Pancreas (tissue), 10 donors: Measurements from ENCODE around the gene SHTN1. TPM values are rescaled to one million over a fixed set of nuclear protein-coding genes. Genes with fewer than 3 reads are reported as not detected.

Experiments
- ATAC-seq, 4 donors: fragments of 200-7000 bp; cut with Tn5 transposase; one replicate each; pipeline versions ENCODE4 v1.8.0 to v1.9.1; 2020; ENCODE audit warnings: mild to moderate bottlenecking in 4 of 4, moderate library complexity in 4 of 4
- DNase-seq, 6 donors: peaks; one replicate each; pipeline ENCODE4 v3.0.0-alpha.2; 2020
- FAIRE-seq: peaks from 2 replicates; lab custom pipeline; 2012; peaks lifted over from hg19 to GRCh38; lab: Jason Lieb, UNC
- H3K27ac ChIP-seq, 4 donors: fragments of 200-600 bp; sonication (generic); 1 replicate in 3 of 4; 2 replicates in 1 of 4; pipeline versions ENCODE4 v1.5.0 to v1.8.0; 2020
- H3K27me3 ChIP-seq, 4 donors: fragments of 200-600 bp; one replicate each; pipeline ENCODE4 v1.8.0; 2021
- H3K36me3 ChIP-seq, 3 donors: fragments of 200-600 bp; sonication (generic) in 1 of 3; one replicate each; pipeline versions ENCODE4 v1.5.0 to v1.8.0; 2020 to 2021
- H3K4me1 ChIP-seq, 3 donors: fragments of 200-600 bp; one replicate each; pipeline ENCODE4 v1.8.0; 2021
- H3K4me3 ChIP-seq, 4 donors: fragments of 200-600 bp; sonication (generic) in 2 of 4; one replicate each; pipeline versions ENCODE4 v1.5.0 to v1.8.0; 2020 to 2021
- H3K9me3 ChIP-seq, 4 donors: fragments of 200-600 bp; one replicate each; pipeline ENCODE4 v1.8.0; 2021
- WGBS, 2 donors: extraction: QIAGEN DNeasy Blood & Tissue Kit; methylation state at CpG; one replicate each; pipeline ENCODE4 v1.1.7; 2013; 5-methylcytosine and 5-hydroxymethylcytosine counted together
- intact Hi-C, 3 donors: fragments of 100-400 bp; cut with DNase I; formaldehyde crosslinking; loops; one replicate each; pipeline versions ENCODE4 v1.11.1 to v1.14.2; 2022
- polyA plus RNA-seq, 2 donors: library from polyadenylated mRNA; stranded (reverse); fragments of 200-250 nt; gene quantifications; one replicate each; pipeline ENCODE4 v1.2.3, GENCODE V29; 2013
- total RNA-seq, 6 donors: library from RNA; stranded (reverse); fragmentation: NEBNext Ultra II Directional in 4 of 6; extraction: Animal tissue kit (Norgen Biotek cat#: 25700) in 4 of 6; gene quantifications; one replicate each; pipeline versions ENCODE4 v1.2.1 to v1.2.4, GENCODE V29; 2021 to 2023
- TF ChIP-seq, protein P1 (sequence below), 4 donors: fragments of 200-600 bp; sonication (generic) in 3 of 4; IDR thresholded peaks; one replicate each; pipeline versions ENCODE4 v1.5.0 to v1.8.0; 2021; ENCODE audit warnings: antibody characterized with exemption in 4 of 4
- donor health status: healthy with polysubstance abuse.
- donor health status: DM: no; HTN: no; CAD: no; lungs with moderate emphysema.
- donor health status: DM: no; HTN: no; CAD: no.
- donor health status: control.
- donor health status: control.
- donor health status: Bipolar disorder and iron deficiency.
- donor health status: DM: yes; HTN: yes; CAD: no.
- donor health status: DM: no; HTN: no; CAD: no.
- donor health status: DM: no; HTN: no; CAD: no.
- donor health status: DM: yes; HTN: yes; CAD: no.

SHTN1 gene
- total and polyA plus RNA-seq, 8 donors, result 12.7 to 31.6 (median 20.2) TPM

DNA sequence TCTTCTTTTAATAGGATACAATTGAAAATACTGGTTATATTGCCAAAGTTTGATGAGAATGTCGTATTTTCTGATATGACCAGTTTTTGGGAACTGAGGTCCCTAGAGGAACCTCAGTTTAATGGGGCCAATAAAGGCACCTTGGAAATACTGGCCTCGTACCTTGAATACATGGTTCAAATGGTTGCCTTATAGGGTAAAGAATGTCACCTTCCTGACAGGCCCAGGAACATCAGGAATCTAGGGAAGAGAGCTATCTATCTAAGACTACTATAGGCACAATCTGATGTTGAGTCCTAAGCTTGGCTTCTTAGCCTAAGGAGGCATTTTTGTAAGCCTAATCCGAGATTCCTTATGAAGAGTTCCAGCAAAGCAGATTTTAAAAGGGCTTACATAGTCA, 9.3 kb downstream of the SHTN1 start:
- Histone ChIP-seq H3K27ac (no peak overlapping the region), H3K4me3 (no peak overlapping the region), H3K9me3 (no peaks in the 10 kb centered on the region), H3K27me3 (no peaks in the 10 kb centered on the region), H3K4me1 (peaks cover 7 to 25% (median 22%) of the 10 kb centered on the region in 3 donors), H3K36me3 (no peaks in the 10 kb centered on the region)
- ATAC-seq (no peak), FAIRE-seq (no peak), DNase-seq (no peak)
- intact Hi-C loops, result no loop called here
- WGBS, 2 donors, result 93 to 94% methylated on average over 3 of the region's 3 CpGs
- TF ChIP-seq, protein P1, sequence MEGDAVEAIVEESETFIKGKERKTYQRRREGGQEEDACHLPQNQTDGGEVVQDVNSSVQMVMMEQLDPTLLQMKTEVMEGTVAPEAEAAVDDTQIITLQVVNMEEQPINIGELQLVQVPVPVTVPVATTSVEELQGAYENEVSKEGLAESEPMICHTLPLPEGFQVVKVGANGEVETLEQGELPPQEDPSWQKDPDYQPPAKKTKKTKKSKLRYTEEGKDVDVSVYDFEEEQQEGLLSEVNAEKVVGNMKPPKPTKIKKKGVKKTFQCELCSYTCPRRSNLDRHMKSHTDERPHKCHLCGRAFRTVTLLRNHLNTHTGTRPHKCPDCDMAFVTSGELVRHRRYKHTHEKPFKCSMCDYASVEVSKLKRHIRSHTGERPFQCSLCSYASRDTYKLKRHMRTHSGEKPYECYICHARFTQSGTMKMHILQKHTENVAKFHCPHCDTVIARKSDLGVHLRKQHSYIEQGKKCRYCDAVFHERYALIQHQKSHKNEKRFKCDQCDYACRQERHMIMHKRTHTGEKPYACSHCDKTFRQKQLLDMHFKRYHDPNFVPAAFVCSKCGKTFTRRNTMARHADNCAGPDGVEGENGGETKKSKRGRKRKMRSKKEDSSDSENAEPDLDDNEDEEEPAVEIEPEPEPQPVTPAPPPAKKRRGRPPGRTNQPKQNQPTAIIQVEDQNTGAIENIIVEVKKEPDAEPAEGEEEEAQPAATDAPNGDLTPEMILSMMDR (IDR thresholded peaks at IDR 0.05), result no peak

DNA sequence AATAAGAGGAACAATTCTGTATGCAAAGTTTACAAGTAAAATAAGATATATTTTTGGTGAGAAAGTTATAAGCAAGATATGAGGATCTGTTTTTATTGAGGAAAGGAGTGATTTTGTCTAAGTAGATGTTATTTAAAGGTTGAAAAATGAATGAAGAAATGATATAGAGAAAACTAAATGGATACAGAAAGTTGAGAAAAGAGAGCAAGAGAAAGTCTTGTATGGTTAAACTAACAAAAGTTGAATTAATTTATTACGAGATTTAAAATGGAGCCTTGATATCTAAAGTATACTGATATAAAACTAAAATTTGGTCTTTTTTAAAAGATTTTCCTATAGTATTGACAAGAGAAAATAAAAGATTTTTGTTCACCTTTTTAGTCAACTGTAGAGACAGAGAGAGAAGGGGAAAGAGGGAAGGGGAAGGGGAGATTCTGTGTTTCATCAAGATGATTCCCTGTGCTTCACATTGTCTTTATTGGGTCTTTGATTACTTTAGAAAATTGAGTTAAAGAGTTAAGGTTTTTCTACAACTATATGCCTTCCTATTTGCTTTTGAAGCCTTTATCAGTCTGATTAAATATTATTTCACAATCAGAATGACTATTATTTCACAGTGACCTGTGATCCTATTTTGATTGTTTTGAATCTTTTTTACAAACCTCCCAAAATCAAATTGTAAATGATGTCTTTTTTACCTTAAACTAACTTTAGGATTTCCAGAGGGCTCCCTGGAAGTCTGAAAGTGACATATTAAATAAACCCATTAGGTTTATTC, 10.7 kb downstream of the SHTN1 start:
- TF ChIP-seq, protein P1 (IDR thresholded peaks at IDR 0.05), result no peak
- FAIRE-seq (peak; percentile 54), ATAC-seq (no peak), DNase-seq (no peak)
- Histone ChIP-seq H3K27me3 (no peaks in the 10 kb centered on the region), H3K4me1 (peaks cover 7 to 25% (median 22%) of the 10 kb centered on the region in 3 donors), H3K4me3 (no peak overlapping the region), H3K36me3 (no peaks in the 10 kb centered on the region), H3K27ac (no peak overlapping the region), H3K9me3 (no peaks in the 10 kb centered on the region)
- intact Hi-C loops, result no loop called here
- 55 to 64% methylated on average over 1 of the region's 1 CpG for WGBS, 2 donors

DNA sequence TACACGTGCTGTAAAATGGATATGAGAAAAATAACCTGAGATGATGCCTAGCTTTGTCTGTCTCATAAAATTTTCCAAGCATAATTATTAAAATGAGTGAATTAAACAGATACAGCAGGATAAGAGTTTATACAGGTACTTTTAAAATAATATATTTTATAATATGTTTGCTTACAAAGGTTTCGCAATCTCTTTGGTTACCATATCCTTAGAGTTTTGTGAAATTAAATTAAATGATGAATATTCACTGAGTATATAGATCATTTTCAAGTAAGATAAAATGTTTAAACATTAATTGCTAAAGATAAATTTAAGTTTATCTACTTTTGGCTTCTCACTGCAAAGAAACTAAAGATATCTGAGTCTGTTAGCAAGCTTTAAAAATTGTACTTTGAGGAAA, 11.4 kb downstream of the SHTN1 start:
- no peak overlapping the region for H3K4me3 ChIP-seq
- FAIRE-seq (no peak), DNase-seq (no peak), ATAC-seq (no peak)
- H3K27ac ChIP-seq, result no peak overlapping the region
- H3K36me3 ChIP-seq, result no peaks in the 10 kb centered on the region
- no peaks in the 10 kb centered on the region for H3K9me3 ChIP-seq
- H3K27me3 ChIP-seq, result no peaks in the 10 kb centered on the region
- WGBS, 2 donors, result 98 to 100% methylated on average over 2 of the region's 2 CpGs
- intact Hi-C loops, result no loop called here
- TF ChIP-seq, protein P1 (IDR thresholded peaks at IDR 0.05), result no peak
- H3K4me1 ChIP-seq, result peaks cover 7 to 25% (median 22%) of the 10 kb centered on the region in 3 donors

DNA sequence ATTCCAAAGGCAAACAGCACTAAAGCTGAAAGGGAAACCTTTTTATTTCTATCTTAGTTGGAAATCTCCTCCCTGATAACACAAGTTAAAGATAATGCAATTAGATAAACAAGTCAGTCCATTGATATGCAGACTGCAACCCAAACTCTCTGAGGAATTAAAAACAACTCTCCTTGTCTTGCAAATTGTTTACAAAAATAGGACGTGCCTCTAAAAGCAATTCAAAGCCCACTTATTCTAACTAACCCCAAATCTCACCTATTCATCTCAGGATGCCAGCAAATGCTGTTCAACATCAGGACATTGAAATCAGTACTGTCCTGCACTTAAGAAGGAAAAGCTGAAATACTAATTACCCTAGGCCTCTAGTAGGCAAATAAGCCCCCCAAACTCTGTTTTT, 12.8 kb downstream of the SHTN1 start:
- Histone ChIP-seq H3K4me3 (no peak overlapping the region), H3K4me1 (peaks cover 7 to 25% (median 21%) of the 10 kb centered on the region in 3 donors), H3K27me3 (no peaks in the 10 kb centered on the region), H3K9me3 (no peaks in the 10 kb centered on the region), H3K36me3 (no peaks in the 10 kb centered on the region), H3K27ac (no peak overlapping the region)
- intact Hi-C loops, result no loop called here
- DNase-seq (no peak), ATAC-seq (no peak), FAIRE-seq (no peak)
- 76 to 82% methylated on average over 1 of the region's 1 CpG for WGBS, 2 donors
- TF ChIP-seq, protein P1 (IDR thresholded peaks at IDR 0.05), result no peak

DNA sequence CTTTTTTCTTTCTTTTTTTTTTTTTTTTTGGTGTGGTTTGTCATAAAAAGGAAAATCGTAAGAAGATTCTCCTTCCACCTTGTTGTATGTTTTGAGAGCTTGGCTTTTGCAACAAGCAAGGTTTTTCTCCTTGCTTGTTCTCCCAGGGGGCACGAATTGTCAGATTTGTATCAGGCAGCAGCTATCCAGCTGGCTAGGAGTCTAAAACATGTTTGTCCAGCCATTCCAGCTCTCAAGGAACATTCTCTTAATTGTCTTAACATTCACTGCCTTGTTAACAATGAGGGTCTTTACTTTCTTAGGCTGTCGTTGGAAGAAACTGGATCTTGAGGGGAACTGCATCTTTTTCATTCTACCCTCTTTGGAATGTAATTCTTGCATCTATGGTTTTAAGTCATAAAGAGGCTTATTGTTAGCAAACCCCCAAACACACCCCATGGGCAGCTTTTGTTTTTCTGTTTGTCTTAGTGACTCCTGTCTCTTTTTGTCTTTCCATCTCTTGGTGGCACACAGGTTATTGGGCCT, 14.6 kb downstream of the SHTN1 start:
- ATAC-seq (no peak), FAIRE-seq (no peak), DNase-seq (no peak)
- 74 to 80% methylated on average over 3 of the region's 3 CpGs for WGBS, 2 donors
- Histone ChIP-seq H3K4me3 (no peak overlapping the region), H3K27me3 (no peaks in the 10 kb centered on the region), H3K36me3 (no peaks in the 10 kb centered on the region), H3K9me3 (no peaks in the 10 kb centered on the region), H3K27ac (no peak overlapping the region), H3K4me1 (peaks cover 5 to 15% (median 15%) of the 10 kb centered on the region in 3 donors)
- TF ChIP-seq, protein P1 (IDR thresholded peaks at IDR 0.05), result no peak
- intact Hi-C loops, result no loop called here
